Muscle of back (tissue), 11 donors: Measurements from ENCODE around the gene ENHO. TPM values are rescaled to one million over a fixed set of nuclear protein-coding genes. Genes with fewer than 3 reads are reported as not detected.

Experiments
- DNase-seq, 3 donors: peaks; one replicate each; pipeline versions ENCODE4 v3.0.0 to v3.0.0-alpha.2; 2013
- polyA plus RNA-seq, 10 donors: library from polyadenylated mRNA; unstranded; fragments of 120-200 nt; gene quantifications; one replicate each; pipeline ENCODE4 v1.2.1, GENCODE V29; 2013; ENCODE audit not compliant: insufficient read length in 10 of 10

Gene ENHO
- polyA plus RNA-seq, 10 donors = 2.5 to 5.2 (median 3.4) TPM

- DNase-seq = no peak
These were observed 13.8 kb downstream of the ENHO start for GRCh38 chr9:34508951-34509350.

- no peak for DNase-seq
These were observed 14.3 kb downstream of the ENHO start for GRCh38 chr9:34508463-34508862.

GRCh38 chr9:34507966-34508365 is 14.8 kb downstream of the ENHO start:
- no peak for DNase-seq

- no peak for DNase-seq
These were observed 15.2 kb downstream of the ENHO start for GRCh38 chr9:34507556-34507955.

GRCh38 chr9:34506623-34507022 is 16.2 kb downstream of the ENHO start:
- no peak for DNase-seq

- DNase-seq = no peak
These were observed 17.2 kb downstream of the ENHO start for GRCh38 chr9:34505370-34506120.

GRCh38 chr9:34503406-34503805 is 19.4 kb downstream of the ENHO start:
- DNase-seq = no peak

- DNase-seq = no peak
These were observed 19.9 kb downstream of the ENHO start for GRCh38 chr9:34502891-34503290.

GRCh38 chr9:34502471-34502870 is 20.3 kb downstream of the ENHO start:
- DNase-seq = no peak

GRCh38 chr9:34501889-34502425 is 20.8 kb downstream of the ENHO start:
- peak; percentile 49 to 85 (median 62) for DNase-seq

- DNase-seq = no peak
These were observed 21.4 kb downstream of the ENHO start for GRCh38 chr9:34501372-34501771.

- DNase-seq = peak in 2 of 3 donors; percentile 52 to 65
These were observed 22.0 kb downstream of the ENHO start for GRCh38 chr9:34500623-34501267.

GRCh38 chr9:34499076-34499475 is 23.7 kb downstream of the ENHO start:
- DNase-seq = no peak

- DNase-seq = no peak
These were observed 24.2 kb downstream of the ENHO start for GRCh38 chr9:34498553-34498952.

GRCh38 chr9:34496149-34496712 is 26.6 kb downstream of the ENHO start:
- DNase-seq = no peak

- peak; percentile 47 to 78 (median 65) for DNase-seq
These were observed 28.7 kb downstream of the ENHO start for GRCh38 chr9:34493972-34494535.

GRCh38 chr9:34492051-34492450 is 30.7 kb downstream of the ENHO start:
- DNase-seq = no peak

- no peak for DNase-seq
These were observed 31.2 kb downstream of the ENHO start for GRCh38 chr9:34491596-34491995.

- DNase-seq = no peak
These were observed 32.0 kb downstream of the ENHO start for GRCh38 chr9:34490760-34491159.

- DNase-seq = no peak
These were observed 32.4 kb downstream of the ENHO start for GRCh38 chr9:34490360-34490759.

GRCh38 chr9:34486572-34486971 is 36.2 kb downstream of the ENHO start:
- no peak for DNase-seq

- DNase-seq = no peak
These were observed 37.0 kb downstream of the ENHO start for GRCh38 chr9:34485822-34486221.

- DNase-seq = no peak
These were observed 38.1 kb downstream of the ENHO start for GRCh38 chr9:34484678-34485077.
